ENCODE measurements around the gene TLE4. TPM values are rescaled to one million over a fixed set of nuclear protein-coding genes. Genes with fewer than 3 reads are reported as not detected.

Gene TLE4
- total RNA-seq, 4 donors from 2014 or later, result 30.1 to 32.9 (median 30.7) TPM

DNA sequence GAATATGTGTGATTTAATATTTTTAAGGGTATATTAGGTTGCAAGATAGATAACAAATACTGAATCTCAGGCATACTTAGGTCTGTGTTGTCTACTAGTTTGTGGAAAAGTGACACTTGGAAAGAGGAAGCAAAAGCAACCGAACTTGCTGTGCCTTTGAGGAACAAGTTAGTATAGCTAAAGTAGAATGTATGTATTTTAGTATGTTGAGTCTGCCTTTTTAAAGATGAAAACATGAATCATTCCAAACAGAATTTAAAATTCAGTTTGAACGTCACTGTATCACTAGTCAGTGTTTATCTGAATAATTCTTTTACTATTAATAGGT is 12.9 kb downstream of the TLE4 start:
- no peak for ATAC-seq (ENCODE audit: low FRiP score)
- DNase-seq (ENCODE audit: low spot score), result no peak
- TF ChIP-seq, protein P1, sequence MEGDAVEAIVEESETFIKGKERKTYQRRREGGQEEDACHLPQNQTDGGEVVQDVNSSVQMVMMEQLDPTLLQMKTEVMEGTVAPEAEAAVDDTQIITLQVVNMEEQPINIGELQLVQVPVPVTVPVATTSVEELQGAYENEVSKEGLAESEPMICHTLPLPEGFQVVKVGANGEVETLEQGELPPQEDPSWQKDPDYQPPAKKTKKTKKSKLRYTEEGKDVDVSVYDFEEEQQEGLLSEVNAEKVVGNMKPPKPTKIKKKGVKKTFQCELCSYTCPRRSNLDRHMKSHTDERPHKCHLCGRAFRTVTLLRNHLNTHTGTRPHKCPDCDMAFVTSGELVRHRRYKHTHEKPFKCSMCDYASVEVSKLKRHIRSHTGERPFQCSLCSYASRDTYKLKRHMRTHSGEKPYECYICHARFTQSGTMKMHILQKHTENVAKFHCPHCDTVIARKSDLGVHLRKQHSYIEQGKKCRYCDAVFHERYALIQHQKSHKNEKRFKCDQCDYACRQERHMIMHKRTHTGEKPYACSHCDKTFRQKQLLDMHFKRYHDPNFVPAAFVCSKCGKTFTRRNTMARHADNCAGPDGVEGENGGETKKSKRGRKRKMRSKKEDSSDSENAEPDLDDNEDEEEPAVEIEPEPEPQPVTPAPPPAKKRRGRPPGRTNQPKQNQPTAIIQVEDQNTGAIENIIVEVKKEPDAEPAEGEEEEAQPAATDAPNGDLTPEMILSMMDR (IDR thresholded peaks at IDR 0.05), result no peak

DNA sequence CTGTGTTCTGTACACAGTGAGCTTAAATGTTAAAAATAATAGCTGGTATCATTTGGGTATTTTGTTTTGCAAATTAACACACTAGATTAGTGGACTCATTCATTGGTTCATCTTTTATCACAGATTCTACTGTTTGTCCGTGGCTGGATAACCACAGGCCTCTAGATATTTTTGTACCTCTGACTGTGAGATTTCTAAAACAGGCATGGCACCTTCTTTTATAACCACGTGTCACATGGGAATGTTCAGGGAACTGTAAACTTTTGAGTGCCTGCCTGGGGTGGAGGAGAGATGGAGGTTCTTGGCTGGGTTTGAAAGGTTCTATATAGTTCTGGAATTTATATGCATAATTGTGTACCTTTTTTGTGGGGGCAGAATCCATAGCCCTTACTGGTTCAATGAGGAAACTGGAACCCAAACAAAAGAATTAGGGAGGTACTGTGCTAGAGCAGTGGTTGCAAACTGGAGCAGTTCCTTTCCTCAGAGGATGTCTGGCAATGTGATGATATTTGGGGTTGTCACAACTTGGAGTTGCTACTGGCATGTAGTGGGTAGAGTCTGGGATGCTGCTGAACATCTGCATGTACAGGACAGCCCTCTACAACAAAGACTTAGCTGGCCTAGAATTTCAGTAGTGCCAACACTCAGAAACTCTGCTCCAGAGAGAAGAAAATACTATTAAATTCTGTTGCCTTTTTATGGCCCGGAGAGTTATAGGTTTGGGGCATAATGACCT is 16.9 kb downstream of the TLE4 start:
- TF ChIP-seq, protein P1 (IDR thresholded peaks at IDR 0.05), result no peak
- no peak for ATAC-seq (ENCODE audit: low FRiP score)
- DNase-seq (ENCODE audit: low spot score), result no peak

DNA sequence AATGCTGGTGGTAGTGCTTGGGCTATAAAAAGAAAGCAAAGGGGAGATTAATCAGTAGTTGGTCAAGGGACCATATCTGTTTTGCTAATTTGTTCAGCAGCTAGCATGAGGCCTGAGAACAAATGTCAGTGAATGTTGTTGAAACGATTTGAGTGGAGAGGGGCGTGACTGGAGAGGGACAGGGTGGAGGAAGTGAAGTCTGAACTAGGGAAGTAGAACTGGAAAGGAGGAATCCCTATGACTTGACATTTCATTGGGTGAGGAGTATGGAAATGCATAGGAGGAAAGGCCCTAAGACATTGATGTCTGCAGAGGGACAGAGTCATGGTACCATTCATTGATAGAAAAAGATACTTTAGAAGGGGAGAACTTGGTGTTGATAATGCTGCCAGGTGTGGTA is 19.7 kb downstream of the TLE4 start:
- TF ChIP-seq, protein P1 (IDR thresholded peaks at IDR 0.05), result no peak
- DNase-seq (ENCODE audit: low spot score), result no peak
- no peak for ATAC-seq (ENCODE audit: low FRiP score)

DNA sequence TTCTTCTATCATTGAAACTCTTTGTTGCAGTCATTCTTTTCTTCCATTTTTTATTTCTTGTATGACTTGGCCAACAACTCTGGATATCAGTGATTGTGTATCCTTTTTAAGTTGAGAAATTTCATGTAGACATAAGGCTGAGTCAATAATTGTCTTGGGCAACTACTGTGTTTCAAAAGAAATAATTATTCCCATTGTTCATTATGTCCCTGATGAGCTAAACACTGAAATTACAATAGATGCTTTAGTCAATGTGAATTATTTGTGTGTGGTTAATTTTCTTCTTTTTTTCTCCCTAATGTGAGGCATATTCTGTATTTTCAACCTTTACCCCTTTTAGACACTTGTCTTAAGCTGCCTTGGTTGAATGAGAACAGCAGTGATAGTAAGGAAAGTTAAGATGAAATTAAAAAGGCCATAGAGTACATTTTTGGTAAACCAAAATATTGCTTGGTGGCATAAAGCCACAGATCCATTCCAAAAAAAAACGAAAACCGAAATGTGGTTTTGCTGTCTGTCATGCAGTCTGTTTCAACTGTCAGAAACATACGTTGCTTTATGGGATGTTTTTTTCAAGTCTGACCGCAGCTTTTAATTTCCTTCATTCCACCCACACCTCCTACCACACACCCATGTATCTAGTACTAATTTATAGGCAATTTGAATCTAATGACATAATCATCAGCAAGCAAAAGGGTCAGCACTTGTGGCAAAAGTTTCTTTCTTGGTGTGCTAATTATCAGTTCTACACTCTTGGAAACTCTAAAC is 21.1 kb downstream of the TLE4 start:
- no peak for ATAC-seq (ENCODE audit: low FRiP score)
- TF ChIP-seq, protein P1 (IDR thresholded peaks at IDR 0.05), result no peak
- DNase-seq (ENCODE audit: low spot score), result no peak

DNA sequence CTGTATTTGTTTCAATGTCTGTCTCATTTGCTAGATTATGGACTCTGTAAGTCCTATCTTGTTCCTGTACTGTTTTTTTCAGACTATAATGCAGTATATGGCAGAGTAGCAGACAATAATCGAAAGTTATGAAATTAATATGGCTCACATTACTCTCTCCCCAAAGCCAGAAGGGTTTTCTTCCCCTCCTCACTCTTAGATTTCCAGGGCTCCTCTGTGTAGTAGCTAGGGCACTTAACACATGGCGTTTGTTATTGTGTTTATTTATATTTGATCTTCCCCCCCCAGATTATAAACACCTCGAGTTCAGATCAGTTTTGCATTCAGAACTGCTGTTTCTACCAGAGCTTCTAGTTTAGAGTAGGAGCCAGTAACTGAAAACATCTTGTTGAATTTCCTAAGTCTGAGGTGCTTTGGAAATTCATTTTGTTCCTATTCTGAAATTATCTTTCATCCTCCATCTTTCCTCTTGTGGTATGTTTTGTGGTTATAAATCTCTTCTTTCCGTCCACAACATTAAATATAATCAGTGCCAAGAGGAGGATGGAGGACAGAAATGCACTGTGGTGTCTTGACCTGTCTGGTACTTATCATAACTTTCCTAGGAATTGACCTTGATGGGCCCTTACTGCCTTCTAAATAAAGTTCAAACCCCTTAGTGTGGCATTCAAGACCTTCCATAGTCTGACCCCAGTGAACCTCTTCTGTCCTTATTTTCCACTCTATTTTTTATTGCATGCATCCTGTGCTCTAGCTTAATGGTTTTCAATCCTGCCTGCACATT is 27.0 kb downstream of the TLE4 start:
- TF ChIP-seq, protein P1 (IDR thresholded peaks at IDR 0.05), result no peak
- DNase-seq (ENCODE audit: low spot score) (no peak), ATAC-seq (ENCODE audit: low FRiP score) (no peak)

DNA sequence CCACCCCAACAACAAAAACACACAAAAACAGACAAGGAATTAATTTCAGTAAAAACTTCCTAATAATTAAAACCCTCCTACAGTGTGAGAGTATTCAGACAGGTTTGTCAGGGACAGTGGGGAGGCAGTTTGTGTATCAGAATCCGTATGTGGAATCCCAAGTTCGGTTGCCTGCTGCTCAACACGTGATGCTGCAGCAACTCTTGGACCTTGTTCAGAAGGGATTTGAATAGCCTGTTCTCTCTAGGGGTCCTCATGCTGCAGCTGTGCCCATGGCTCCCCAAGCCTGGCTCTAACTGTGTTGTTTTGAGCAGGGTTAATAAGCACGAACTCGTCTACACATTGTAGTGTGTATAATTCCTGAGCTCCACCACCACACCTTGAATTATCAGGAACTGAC is 28.7 kb downstream of the TLE4 start:
- ATAC-seq (ENCODE audit: low FRiP score) (no peak), DNase-seq (ENCODE audit: low spot score) (no peak)
- TF ChIP-seq, protein P1 (IDR thresholded peaks at IDR 0.05), result no peak
